Psoas muscle (tissue), 8 donors: ENCODE results near the gene ATP8A2. TPM values are rescaled to one million over a fixed set of nuclear protein-coding genes. Genes with fewer than 3 reads are reported as not detected.

Experiments
- ATAC-seq, 4 donors: fragments of 200-7000 bp; cut with Tn5 transposase; one replicate each; pipeline ENCODE4 v1.9.1; 2020; ENCODE audit warnings: moderate library complexity in 3 of 4, mild to moderate bottlenecking in 2 of 4
- DNase-seq, 2 donors: peaks; one replicate each; pipeline ENCODE4 v3.0.0-alpha.2; 2020
- H3K27ac ChIP-seq: fragments of 200-600 bp; one replicate; pipeline ENCODE4 v1.8.0; 2022
- H3K27me3 ChIP-seq, 3 donors: fragments of 200-600 bp in 1 of 3; one replicate each; pipeline versions ENCODE4 v1.6.1 to v1.8.0; 2013 to 2022; ENCODE audit warnings: low read length in 2 of 3, mild to moderate bottlenecking in 2 of 3, moderate library complexity in 1 of 3; ENCODE audit not compliant: insufficient read depth in 3 of 3
- H3K36me3 ChIP-seq, 2 donors: fragments of 200-600 bp in 1 of 2; one replicate each; pipeline versions ENCODE4 v1.6.1 to v1.8.0; 2013 to 2022; ENCODE audit warnings: low read depth in 1 of 2, mild to moderate bottlenecking in 1 of 2, moderate library complexity in 1 of 2; ENCODE audit not compliant: insufficient read depth in 1 of 2
- H3K4me1 ChIP-seq: fragments of 200-600 bp; one replicate; pipeline ENCODE4 v1.8.0; 2022
- H3K4me3 ChIP-seq: fragments of 200-600 bp; one replicate; pipeline ENCODE4 v1.8.0; 2022; ENCODE audit warnings: mild to moderate bottlenecking
- H3K9me3 ChIP-seq: fragments of 200-600 bp; one replicate; pipeline ENCODE4 v1.8.0; 2022
- WGBS, 3 donors: extraction: QIAGEN DNeasy Blood & Tissue Kit; methylation state at CpG; one replicate each; pipeline versions ENCODE4 v1.1.6 to v1.1.7; 2013; 5-methylcytosine and 5-hydroxymethylcytosine counted together
- intact Hi-C, 2 donors: fragments of 100-400 bp; cut with DNase I; formaldehyde crosslinking; loops; one replicate each; pipeline versions ENCODE4 v1.11.0 to v1.14.2; 2022
- polyA plus RNA-seq, 3 donors: library from polyadenylated mRNA; stranded (reverse); fragments of 200-250 nt; gene quantifications; one replicate each; pipeline ENCODE4 v1.2.3, GENCODE V29; 2013
- total RNA-seq, 4 donors: library from RNA; stranded (reverse); fragmentation: NEBNext Ultra II Directional in 2 of 4; extraction: Animal tissue kit (Norgen Biotek cat#: 25700) in 2 of 4; gene quantifications; one replicate each; pipeline versions ENCODE4 v1.2.1 to v1.2.4, GENCODE V29; 2021 to 2023
- TF ChIP-seq, protein P1 (sequence below): fragments of 200-600 bp; IDR thresholded peaks from one replicate; pipeline ENCODE4 v1.8.0; 2022; ENCODE audit warnings: antibody characterized with exemption
- donor health status: healthy with polysubstance abuse.
- donor health status: DM: no; HTN: no; CAD: no; lungs with moderate emphysema.
- donor health status: Bipolar disorder and iron deficiency.
- donor health status: healthy.
- donor health status: DM: yes; HTN: yes; CAD: no.
- donor health status: DM: no; HTN: no; CAD: no.
- donor health status: DM: no; HTN: no; CAD: no.
- donor health status: DM: yes; HTN: yes; CAD: no.

The ATP8A2 gene
- total and polyA plus RNA-seq, 7 donors, result 0.02 to 0.22 (median 0.04) TPM; not detected in 2

DNA sequence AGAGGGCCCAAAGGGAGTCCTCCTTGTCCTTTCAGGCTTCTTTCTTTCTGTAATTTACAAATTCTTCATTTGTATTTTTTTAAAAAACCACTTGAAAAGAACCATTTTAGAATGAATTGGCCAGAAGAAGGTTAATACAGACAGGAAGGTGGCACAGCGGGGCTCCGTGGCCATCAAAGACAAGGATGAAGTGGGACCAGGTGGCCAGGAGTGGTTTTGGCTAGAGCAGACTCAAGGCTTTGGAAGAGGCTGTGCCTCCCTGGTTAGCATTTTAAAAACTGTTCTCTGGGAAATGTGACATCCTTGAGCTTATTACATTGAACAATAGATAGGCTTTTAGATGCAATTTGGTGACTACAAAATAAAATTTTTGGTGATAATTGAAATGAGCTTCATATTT lies 48.4 kb downstream of the ATP8A2 start:
- intact Hi-C loops, result no loop called here
- Histone ChIP-seq H3K36me3 (no peaks in the 10 kb centered on the region), H3K4me1 (no peaks in the 10 kb centered on the region), H3K9me3 (no peaks in the 10 kb centered on the region), H3K27ac (no peak overlapping the region), H3K4me3 (no peak overlapping the region), H3K27me3 (peaks cover 4 to 13% (median 7%) of the 10 kb centered on the region in 3 donors)
- 59 to 63% (median 62%) methylated on average over 2 of the region's 2 CpGs for WGBS, 3 donors
- ATAC-seq (no peak), DNase-seq (no peak)
- TF ChIP-seq, protein P1, sequence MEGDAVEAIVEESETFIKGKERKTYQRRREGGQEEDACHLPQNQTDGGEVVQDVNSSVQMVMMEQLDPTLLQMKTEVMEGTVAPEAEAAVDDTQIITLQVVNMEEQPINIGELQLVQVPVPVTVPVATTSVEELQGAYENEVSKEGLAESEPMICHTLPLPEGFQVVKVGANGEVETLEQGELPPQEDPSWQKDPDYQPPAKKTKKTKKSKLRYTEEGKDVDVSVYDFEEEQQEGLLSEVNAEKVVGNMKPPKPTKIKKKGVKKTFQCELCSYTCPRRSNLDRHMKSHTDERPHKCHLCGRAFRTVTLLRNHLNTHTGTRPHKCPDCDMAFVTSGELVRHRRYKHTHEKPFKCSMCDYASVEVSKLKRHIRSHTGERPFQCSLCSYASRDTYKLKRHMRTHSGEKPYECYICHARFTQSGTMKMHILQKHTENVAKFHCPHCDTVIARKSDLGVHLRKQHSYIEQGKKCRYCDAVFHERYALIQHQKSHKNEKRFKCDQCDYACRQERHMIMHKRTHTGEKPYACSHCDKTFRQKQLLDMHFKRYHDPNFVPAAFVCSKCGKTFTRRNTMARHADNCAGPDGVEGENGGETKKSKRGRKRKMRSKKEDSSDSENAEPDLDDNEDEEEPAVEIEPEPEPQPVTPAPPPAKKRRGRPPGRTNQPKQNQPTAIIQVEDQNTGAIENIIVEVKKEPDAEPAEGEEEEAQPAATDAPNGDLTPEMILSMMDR, result no peak

DNA sequence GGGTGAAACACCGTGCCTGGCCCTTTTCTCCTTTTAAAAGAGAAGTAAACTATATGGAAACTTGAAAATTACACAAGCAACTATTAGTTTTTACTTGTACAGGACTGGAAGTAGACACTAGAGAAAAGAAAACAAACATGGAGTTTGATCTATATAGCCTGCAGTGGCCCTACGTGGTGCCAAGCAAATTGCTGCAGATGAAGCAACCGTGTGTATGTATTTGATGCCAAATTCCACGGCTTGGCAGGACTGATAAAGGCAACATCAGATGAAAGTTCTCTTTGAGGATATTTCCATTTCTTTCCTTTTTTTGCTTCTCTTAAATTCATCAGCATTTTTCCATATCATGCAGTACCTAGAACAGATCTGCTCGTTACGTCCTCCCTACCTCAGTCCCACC lies 49.8 kb downstream of the ATP8A2 start:
- no peak for DNase-seq
- TF ChIP-seq, protein P1, result no peak
- peaks cover 0 to 13% (median 7%) of the 10 kb centered on the region in 3 donors for H3K27me3 ChIP-seq

DNA sequence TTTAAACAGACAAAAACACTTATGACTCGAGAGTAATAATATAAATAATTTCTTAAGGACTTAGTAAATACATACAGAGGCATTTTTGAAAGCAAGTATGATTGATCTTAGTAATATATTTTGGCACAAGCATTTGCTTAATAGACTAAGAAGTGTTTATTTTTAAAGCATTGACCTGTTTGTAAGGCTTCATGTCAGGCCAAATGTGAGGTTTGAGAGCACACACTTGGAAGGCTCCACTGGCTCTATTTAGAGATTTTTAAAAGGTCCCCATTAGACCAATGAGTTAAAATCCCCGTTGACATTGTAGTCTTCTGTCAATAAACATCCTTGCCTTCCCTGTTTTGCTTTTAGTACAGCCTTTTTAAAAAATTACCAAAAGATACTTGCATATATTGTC lies 50.4 kb downstream of the ATP8A2 start:
- TF ChIP-seq, protein P1, result no peak
- H3K4me3 ChIP-seq, result no peak overlapping the region
- DNase-seq (no peak), ATAC-seq (no peak)
- H3K27ac ChIP-seq, result no peak overlapping the region
- intact Hi-C loops, result no loop called here
- no peaks in the 10 kb centered on the region for H3K4me1 ChIP-seq
- H3K27me3 ChIP-seq, result peaks cover 0 to 12% (median 7%) of the 10 kb centered on the region in 3 donors
- H3K9me3 ChIP-seq, result no peaks in the 10 kb centered on the region
- 66 to 75% (median 73%) methylated on average over 2 of the region's 2 CpGs for WGBS, 3 donors
- H3K36me3 ChIP-seq, result no peaks in the 10 kb centered on the region

More for the DNA sequence above, 49.8 kb downstream of the ATP8A2 start:
- no peaks in the 10 kb centered on the region for H3K4me1 ChIP-seq
- ATAC-seq, result no peak
- no peaks in the 10 kb centered on the region for H3K9me3 ChIP-seq
- WGBS, 3 donors, result 61 to 69% (median 69%) methylated on average over 6 of the region's 6 CpGs
- intact Hi-C loops, result no loop called here
- H3K27ac ChIP-seq, result no peak overlapping the region
- H3K4me3 ChIP-seq, result no peak overlapping the region
- no peaks in the 10 kb centered on the region for H3K36me3 ChIP-seq

DNA sequence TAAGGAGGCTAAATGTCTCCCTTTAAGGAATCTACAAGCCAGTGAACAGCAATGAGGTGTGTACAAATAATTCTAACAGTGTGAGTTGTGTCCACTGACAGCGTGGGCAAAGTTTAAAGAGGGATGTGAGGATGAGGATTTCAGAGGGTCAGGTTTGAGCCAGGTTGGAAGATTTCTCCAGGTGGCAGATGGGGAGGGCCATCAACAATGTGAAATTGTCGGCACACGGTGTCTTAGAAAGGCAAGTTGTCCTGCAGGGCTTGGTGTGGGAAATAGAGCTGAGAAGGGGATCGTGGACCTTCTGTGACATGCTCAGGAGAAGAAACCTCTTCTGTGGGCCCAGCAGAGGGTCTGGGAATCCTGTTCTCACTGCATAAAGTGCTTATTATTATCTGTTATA lies 52.1 kb downstream of the ATP8A2 start:
- Histone ChIP-seq H3K27ac (no peak overlapping the region), H3K9me3 (no peaks in the 10 kb centered on the region), H3K36me3 (no peaks in the 10 kb centered on the region), H3K4me3 (no peak overlapping the region), H3K27me3 (peaks cover 0 to 7% (median 4%) of the 10 kb centered on the region in 3 donors), H3K4me1 (no peaks in the 10 kb centered on the region)
- 68 to 82% (median 72%) methylated on average over 4 of the region's 4 CpGs for WGBS, 3 donors
- ATAC-seq (no peak), DNase-seq (no peak)
- intact Hi-C loops, result no loop called here
- TF ChIP-seq, protein P1, result no peak

DNA sequence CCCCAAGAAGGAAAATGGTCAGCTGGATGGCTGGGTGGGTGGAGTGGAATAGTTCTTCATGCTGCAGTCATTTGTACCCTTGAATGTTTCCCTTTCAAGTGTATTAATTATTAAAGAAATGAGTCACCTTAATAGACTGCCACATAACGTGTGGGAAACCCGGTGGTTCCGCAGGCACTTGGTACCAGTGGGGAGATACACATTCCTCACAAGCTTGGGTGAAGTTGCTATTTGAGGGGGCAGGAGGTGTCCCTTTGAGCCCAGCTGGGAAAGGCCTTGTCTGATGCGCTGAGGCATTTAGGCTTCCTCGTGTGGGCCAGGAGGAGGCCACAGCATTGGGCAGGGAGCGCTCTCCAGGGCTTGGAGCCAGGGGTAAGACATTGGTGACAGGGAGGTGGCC lies 57.7 kb downstream of the ATP8A2 start:
- WGBS, 3 donors, result 72 to 81% (median 75%) methylated on average over 6 of the region's 6 CpGs
- TF ChIP-seq, protein P1, result no peak
- Histone ChIP-seq H3K4me3 (no peak overlapping the region), H3K9me3 (no peaks in the 10 kb centered on the region), H3K27ac (no peak overlapping the region), H3K4me1 (no peaks in the 10 kb centered on the region), H3K36me3 (no peaks in the 10 kb centered on the region), H3K27me3 (no peaks in the 10 kb centered on the region)
- ATAC-seq (no peak), DNase-seq (no peak)
- intact Hi-C loops, result no loop called here
